ENCODE results near the gene SLC22A4.

Gene SLC22A4

DNA sequence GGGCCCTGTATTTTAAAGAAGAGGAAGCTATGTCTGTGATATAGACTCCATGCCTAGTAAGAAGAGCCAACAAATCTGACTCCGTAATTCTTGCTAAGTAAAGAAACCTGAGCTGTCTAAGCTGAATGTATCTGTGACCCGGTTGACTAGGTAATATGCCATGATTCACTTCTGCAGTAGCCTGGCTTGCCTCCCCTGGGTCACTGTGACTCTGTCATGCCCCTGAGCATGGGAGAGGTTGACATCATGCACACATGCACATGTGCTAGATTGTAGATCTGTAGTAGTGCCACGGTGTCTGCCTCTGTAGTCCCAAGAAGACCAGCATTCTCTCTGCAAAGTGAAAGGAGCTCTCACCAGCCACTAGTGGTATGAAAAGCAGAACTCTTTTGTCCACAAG lies 84.4 kb downstream of the SLC22A4 start:
- no peak for DNase-seq

DNA sequence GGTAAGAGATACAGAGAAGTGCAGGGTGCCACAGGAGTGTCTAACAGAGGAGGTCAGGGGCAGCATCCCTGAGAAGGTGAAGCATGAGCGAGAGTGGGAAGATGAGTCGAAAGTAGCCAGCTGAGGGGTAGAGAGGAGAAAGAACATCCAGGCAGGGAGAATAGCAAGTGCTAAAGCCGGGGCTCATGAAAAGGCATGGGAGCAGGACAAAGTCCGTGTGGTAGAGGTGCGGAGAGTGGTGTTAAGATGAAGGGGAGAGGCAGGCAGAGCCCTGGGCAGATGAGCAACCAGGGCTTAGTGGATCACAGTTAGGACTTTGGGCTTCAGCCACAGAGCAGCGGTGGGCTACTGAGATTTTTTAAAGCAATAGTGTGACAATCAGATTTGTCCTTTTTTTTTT lies 85.9 kb downstream of the SLC22A4 start:
- DNase-seq = no peak

DNA sequence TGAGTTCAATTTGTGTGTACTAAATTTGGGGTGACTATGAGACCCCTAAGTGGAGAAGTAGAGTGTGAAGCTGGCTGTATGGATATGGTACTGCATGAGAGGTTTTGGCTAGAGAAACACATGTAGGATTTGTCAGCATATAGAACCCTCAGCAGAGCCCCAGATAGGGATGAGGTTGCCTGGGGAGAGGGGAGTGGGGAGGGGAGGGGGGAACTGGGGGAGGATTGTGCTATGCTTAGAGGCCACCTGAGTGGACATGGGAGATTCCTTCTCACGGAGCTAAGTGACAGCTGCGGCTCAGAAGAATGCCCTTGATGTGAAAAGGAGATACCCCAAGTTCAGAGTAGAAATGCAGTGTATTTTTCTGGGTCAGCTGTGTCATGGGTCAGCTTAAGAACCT lies 86.5 kb downstream of the SLC22A4 start:
- no peak for DNase-seq

DNA sequence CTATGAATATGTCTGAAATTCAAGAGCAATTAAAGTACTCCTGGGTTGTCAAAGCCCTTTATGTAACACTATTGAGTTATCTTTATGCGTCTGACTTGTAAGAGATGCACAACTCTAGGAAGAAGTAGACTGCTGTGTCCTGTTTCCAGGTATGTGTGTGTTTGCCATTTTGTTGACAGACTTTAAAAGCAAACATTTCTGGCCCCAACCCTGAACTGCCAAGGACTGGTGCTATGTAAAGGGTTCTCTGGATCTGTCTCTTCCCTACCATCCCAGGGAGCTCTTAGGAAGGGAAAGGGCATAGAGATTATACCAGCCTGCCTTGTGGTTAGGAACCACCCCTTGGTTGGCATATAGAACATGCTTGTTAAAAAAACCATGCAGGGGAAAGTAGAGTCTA lies 87.4 kb downstream of the SLC22A4 start:
- DNase-seq = no peak

DNA sequence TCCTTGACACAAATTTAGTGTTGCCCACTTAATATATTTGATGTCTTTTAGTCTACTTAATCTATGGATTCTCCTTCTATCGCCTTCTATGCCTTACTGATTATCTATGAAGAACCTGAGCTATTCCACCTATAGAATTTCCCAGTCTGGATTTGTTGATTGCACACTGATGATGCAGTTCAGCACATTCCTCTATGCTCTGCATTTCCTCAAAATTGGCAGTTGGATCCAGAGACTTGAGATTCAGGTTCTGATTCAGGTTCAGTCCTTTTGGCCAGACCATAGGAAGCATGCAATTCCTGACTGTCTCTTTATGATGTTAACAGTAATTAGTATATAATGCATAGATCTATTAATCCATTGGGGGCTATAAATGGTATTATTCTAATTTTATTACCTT lies 89.1 kb downstream of the SLC22A4 start:
- DNase-seq = no peak

DNA sequence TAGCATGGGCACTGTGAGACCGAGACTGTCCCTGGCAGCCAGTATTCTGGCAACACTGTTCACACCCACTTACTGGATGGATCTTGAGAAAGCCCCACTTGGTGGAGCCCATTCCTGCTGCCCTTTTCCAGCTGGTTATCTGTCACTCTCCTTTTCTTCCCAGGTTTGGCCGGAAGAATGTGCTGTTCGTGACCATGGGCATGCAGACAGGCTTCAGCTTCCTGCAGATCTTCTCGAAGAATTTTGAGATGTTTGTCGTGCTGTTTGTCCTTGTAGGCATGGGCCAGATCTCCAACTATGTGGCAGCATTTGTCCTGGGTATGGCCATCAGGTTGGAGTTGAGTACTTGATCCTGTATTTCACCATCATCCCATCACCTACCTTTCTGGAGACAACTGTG lies 89.8 kb downstream of the SLC22A4 start:
- no peak for DNase-seq

DNA sequence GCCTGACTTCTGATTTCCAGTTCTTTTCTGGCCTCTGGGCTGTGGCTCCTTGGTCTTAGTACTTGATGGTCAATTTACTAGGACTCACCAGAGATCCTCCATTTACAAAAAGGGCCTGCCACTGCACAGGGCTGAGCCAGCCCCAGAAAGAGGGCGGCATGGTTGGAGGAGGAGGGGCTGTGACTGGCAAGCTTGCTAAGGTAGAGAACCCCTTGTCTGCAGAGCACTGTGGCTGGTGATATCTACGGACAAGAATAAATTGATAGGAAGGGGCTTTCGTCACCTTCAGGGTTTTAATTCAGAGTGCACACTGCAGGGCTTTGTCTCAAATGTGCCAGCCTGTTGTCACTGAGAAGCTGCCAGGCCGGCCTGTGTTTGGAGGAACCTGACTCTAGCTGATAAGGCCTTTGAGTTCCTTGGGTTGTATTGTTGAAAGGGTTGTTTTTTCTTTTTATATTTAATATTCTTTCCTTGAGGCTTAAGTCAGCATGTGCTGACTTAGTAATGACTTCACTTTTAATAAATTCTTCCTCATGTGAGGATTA lies 90.4 kb downstream of the SLC22A4 start:
- peak; percentile 94 for DNase-seq

DNA sequence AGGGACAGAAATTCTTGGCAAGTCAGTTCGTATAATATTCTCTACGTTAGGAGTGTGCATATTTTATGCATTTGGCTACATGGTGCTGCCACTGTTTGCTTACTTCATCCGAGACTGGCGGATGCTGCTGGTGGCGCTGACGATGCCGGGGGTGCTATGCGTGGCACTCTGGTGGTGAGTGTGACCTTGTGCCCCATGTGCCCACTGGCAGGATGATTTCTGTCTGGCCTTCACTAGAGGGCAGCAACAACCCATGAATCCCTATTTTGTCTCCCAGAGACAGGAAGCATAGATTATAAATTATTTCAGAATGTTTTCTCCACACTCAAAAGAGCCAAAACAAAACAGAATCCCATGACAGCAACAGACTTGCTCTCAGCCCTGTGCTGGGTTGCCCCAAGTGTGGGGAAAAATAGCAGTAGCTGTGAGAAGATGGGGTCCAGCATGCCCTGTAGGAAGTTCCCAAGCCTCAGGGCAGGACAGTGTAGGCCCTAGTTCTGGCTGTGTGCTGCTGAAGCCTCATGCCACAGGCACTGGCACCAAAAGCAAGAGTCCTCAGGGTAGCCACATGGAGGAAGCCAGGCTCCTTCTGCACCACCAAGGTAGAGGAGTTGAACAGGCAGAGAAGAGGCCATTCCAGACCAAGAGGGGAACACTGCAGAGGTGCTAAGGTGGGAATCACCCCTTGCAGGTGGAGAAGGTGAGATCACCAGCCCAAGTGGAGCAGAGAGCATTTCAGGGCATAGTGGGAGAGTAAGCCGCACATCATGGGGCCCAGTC lies 91.3 kb downstream of the SLC22A4 start:
- DNase-seq = peak; percentile 94

DNA sequence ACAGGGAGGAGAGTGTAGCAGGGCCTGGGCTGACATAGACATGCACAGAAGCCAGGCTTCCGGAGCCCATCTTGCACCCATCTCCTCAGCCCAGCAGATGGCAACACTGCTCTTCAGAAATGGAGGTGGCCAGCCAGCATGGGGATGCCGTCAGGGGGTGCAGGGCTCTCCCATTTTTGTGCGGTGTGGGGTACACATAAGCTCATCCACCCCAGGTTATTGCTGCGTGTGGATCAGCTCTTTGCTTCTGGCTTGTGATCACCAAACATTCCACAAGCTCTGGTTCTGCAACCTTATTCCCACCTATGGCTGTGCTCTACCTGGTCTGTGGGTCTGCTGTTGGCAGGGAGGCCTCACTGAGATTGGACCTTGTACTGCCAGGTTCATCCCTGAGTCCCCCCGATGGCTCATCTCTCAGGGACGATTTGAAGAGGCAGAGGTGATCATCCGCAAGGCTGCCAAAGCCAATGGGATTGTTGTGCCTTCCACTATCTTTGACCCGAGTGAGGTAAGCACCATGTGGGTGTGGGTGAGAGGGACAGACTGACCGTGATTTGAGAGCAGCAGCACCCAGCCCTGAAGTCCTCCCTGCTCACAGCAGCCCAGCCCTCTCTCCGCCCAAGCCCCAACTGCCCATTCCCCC lies 92.6 kb downstream of the SLC22A4 start:
- DNase-seq = peak; percentile 89

DNA sequence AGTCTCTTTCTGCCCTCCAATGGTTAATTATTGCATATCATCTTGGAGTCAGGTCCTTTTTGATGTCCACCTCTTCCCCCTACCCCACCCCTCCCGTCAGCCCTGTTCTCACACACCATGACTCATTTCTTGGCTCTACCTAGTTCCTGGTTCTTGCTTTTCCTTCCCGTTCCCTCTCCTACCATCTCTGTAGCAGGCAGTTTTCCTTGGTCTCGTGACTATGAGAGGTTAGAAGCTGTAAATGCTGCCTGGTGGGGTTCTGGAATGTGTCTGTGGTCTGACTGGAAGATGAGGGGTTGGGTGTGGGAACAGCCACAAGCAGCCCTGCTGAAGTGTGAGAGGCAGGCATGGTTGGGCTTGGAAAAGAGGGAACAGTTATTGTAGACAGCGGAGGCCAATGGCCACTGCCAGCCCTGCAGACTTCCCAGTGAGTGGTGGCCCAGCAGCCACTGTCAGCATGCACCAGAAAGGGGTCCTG lies 93.5 kb downstream of the SLC22A4 start:
- no peak for DNase-seq

DNA sequence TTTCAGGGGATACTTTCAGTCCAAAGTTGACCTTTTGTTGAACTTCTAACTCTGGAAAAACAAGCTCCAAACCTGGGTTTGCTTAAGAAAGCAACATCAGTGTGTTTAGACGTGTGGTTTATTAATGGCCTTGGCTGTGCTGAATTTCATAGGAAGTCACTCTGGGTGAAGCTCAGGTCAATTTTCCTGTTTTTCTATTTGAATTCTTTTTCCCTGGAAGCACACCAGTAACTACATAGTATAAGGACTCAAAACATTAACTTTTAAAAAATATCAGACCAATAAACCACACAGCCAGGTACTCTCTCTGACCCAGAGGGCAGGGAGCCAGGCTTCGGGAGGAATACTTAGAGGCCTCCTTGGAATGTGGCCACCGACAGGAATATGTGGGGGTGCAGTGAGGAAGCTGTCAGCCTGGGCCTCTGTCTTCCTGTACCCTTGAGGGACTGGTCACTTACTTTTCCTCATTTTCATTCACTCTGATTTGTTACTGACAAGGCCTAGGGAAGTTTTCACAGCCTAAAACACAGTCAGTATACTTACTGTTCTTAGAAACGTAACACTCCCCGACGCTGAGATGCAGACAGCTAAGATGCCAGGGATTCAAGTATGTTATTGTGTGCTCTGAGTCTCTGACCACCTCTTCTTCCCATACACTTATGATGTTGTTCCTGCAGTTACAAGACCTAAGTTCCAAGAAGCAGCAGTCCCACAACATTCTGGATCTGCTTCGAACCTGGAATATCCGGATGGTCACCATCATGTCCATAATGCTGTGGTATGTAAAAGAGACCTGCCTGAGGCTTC lies 94.3 kb downstream of the SLC22A4 start:
- DNase-seq = no peak

DNA sequence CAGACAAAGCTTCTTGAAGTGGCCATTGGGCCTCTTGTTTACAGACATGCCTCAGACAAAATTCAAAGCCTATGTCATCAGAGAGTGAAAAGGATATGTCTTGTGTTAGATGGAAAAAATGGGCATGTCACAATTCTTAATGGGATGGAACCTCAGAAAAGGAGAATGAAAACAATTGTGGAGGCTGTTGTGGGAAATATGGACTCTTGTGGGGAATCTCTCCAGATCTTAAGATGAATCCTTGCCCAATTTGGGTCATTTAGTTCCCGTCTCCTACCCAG lies 94.8 kb downstream of the SLC22A4 start:
- DNase-seq = no peak

DNA sequence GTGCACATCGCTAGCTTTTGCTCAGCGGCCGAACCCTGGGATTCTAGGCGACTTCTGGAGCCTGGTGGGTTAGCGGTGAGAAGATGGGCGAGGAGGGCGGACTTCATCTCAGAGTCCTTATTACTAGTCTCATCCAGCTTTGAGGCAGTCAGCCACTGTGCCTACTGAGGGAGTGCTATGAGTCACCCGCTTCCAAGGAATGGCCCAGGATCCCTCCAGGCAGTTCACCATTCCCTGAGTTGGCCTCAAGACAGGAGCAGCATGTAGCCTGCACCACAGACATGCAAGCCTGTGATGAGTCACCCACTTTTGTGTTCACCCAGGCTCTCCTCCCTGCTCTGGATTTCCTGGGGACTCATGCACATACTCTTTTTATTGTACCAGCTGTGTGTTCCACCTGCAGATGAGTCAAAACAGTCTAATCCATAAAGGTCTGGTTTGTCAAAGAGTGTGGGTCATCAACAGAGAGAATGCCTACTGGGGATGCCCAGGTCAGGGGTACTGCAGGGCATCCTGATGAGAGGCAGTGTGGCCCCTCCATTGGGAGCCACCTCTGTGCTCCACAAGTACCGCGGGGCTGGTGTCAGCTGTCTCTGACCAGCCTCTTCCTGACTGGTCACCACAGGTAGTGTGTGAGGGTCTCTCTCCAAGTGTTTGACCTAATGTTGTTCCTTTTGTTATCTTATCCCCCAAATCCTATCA lies 95.5 kb downstream of the SLC22A4 start:
- no peak for DNase-seq

DNA sequence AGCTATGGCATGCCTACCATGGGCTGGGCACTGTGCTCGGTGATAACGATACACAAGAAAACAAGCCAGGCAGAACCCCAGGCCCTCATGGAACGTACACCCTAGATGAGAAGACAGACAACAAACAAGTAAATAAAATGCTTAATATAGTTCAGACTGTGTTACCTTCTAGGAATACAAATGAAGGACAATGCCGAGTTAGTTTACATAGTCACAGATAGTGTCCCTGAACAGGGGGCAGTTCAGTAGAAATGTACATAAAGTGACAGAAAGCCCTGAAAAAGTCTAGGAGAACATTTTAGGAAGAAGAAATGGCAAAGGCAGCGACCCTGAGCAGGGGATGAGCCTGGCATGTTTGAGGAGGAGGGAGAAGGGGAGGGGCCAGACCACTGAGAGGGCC lies 97.1 kb downstream of the SLC22A4 start:
- DNase-seq = no peak

DNA sequence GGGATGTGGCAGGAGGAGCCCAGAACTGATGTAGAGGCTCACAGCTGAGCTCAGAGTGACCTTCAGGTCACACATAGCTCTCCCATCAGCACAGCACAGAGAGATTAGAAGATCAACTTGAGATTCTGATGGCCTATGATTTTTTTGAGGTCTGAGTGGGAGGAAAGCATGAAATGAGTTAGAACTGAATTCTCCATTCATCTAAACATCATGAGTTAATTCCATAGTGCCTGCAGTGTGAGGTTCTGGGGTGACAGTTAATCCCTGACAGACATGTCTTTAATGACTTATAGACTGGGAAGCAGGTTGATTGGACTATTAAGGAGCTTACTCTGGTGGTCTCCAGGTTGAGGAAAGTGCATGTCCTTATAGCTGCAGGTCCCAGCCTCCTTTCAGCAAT lies 97.7 kb downstream of the SLC22A4 start:
- no peak for DNase-seq

DNA sequence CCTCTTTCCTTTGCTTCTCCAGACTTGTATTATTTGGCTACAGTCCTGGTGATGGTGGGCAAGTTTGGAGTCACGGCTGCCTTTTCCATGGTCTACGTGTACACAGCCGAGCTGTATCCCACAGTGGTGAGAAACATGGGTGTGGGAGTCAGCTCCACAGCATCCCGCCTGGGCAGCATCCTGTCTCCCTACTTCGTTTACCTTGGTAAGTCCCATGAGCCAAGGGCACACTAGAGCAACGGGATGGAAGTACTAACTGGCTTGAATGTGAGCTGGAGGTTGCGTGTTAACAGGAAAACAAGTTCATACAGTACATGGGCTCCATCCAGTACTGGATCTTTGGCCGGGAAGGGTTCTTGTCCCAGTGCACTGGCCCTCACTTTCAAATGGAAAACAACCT lies 98.2 kb downstream of the SLC22A4 start:
- DNase-seq = no peak

DNA sequence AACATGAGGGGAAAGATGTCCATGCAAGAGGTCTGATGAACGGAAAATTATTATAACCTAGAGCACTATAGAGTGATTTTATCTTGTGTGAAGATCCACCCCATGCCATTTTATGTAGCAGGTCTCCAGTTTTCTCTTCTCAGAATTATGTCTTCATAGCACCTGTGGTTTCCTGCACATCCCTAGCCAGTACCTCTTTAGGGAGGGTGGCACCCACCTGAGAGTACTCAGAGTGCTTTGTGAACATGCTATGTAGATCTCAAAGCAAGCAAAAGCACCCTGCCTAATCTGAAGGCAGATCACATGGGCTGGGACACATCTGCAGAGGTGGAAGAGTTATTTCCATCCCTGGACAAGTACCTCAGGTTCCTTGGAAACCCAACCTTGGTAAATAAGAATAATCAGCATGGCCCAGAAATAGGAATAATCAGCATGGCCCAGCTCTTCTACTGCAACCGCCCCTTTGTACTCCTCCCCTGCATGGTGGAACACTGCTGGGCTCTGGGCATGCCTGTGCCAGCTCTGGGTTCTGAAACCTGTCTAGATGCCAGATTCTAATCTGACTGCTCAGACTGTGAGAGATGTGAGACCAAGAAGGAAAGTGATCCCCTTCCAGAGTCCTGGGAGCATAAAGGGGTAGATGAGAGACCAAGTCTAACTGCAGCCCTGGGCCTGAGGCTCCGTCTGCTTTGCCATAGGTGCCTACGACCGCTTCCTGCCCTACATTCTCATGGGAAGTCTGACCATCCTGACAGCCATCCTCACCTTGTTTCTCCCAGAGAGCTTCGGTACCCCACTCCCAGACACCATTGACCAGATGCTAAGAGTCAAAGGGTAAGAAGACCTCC lies 99.0 kb downstream of the SLC22A4 start:
- no peak for DNase-seq
